IPS-20b (cell line): ENCODE data around the gene PDE3B.
A peak's percentile ranks its signal among the peaks of the same experiment; 100 is the strongest.
"Not testable (repeated sequence)": the region's sequence is repeated elsewhere in the genome, so short reads cannot be mapped to it uniquely, and the experiment has no call there.

Source experiments
- H3K27ac ChIP-seq: one replicate; pipeline ENCODE4 v1.5.1; 2013; ENCODE audit warnings: low read length
- H3K27me3 ChIP-seq: 2 replicates; pipeline ENCODE4 v1.6.1; 2013; ENCODE audit warnings: mild to moderate bottlenecking, low read length, inconsistent platforms; ENCODE audit not compliant: insufficient read depth
- H3K36me3 ChIP-seq: 2 replicates; pipeline ENCODE4 v1.6.1; 2013; ENCODE audit warnings: low read depth, mild to moderate bottlenecking, inconsistent platforms, low read length, moderate library complexity; ENCODE audit not compliant: insufficient read depth
- H3K4me1 ChIP-seq: 2 replicates; pipeline ENCODE4 v1.6.1; 2013; ENCODE audit warnings: mild to moderate bottlenecking, control low read depth, inconsistent platforms, low read length, moderate library complexity; ENCODE audit not compliant: insufficient read depth
- H3K4me3 ChIP-seq: 2 replicates; pipeline ENCODE4 v1.5.1; 2013; ENCODE audit warnings: mild to moderate bottlenecking, low read length, inconsistent platforms
- H3K9ac ChIP-seq: 2 replicates; pipeline ENCODE4 v1.6.1; 2013; ENCODE audit warnings: low read depth, mild to moderate bottlenecking, inconsistent platforms, low read length, moderate library complexity
- H3K9me3 ChIP-seq: 2 replicates; pipeline ENCODE4 v1.6.1; 2013; ENCODE audit warnings: mild to moderate bottlenecking, low read depth, low read length, inconsistent platforms; ENCODE audit not compliant: insufficient read depth

The PDE3B gene

GRCh38 chr11:14642873-14643696 lies 519 bp upstream of the PDE3B start:
- Histone ChIP-seq H3K4me1 (peaks cover 15% of the 10 kb centered on the region; the same call in 1 of the 2 replicates), H3K9ac (0 out of 2 replicates have a peak overlapping the region, but pooled peaks have one; percentile 29), H3K36me3 (no peaks in the 10 kb centered on the region), H3K4me3 (peak overlapping the region; percentile 91), H3K9me3 (no peaks in the 10 kb centered on the region), H3K27ac (no peak overlapping the region), H3K27me3 (peaks cover 41% of the 10 kb centered on the region)

DNA sequence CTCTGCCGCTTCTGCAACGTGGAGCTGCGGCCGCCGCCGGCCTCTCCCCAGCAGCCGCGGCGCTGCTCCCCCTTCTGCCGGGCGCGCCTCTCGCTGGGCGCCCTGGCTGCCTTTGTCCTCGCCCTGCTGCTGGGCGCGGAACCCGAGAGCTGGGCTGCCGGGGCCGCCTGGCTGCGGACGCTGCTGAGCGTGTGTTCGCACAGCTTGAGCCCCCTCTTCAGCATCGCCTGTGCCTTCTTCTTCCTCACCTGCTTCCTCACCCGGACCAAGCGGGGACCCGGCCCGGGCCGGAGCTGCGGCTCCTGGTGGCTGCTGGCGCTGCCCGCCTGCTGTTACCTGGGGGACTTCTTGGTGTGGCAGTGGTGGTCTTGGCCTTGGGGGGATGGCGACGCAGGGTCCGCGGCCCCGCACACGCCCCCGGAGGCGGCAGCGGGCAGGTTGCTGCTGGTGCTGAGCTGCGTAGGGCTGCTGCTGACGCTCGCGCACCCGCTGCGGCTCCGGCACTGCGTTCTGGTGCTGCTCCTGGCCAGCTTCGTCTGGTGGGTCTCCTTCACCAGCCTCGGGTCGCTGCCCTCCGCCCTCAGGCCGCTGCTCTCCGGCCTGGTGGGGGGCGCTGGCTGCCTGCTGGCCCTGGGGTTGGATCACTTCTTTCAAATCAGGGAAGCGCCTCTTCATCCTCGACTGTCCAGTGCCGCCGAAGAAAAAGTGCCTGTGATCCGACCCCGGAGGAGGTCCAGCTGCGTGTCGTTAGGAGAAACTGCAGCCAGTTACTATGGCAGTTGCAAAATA lies 816 bp downstream of the PDE3B start:
- H3K27ac ChIP-seq = no peak overlapping the region
- H3K36me3 ChIP-seq = no peaks in the 10 kb centered on the region
- H3K4me1 ChIP-seq = peaks cover 15% of the 10 kb centered on the region; the same call in 1 of the 2 replicates
- no peaks in the 10 kb centered on the region for H3K9me3 ChIP-seq
- peak overlapping the region; percentile 91 for H3K4me3 ChIP-seq
- peaks cover 41% of the 10 kb centered on the region for H3K27me3 ChIP-seq
- H3K9ac ChIP-seq = peak overlapping the region; percentile 79

DNA sequence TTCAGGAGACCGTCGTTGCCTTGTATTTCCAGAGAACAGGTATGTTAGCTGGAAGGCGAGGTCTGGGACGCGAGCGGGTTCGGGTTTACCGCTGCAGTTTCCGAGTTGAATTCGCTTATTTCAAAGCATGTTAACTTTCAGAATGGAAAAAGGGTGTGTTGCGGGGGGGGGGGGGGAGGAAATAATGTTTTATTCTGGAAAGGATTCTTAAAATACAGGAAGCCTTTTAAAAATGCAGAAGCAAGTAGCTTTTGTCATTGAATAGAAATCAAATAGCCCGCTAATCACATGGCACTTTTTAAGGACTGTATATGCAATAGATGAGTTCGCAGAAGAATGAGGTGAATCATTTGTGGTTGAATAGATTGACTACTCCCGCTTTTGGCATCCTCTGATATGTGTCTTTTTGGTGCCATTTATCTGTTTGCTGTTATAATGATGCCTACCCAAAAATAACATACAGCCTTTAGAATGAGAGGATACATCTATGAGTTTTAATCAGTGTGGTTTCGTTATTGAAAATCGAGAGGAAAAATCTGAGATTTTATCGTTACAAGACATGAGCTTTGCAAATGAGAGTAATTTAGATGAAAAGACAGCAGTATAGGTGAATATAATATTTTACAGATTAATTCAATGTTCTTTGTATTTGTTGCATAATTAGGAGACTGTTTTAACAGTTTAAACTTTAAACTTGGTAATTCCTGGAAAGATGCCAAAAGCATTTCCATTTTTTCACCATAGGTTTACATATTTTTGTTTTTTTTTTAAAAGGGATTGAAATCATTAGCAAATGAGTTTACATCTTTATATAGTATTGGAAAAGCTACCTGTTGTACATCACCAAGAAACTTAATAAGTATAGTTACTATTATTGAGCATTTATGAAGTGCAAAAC lies 1.7 kb downstream of the PDE3B start:
- H3K27ac ChIP-seq = no peak overlapping the region
- no peaks in the 10 kb centered on the region for H3K9me3 ChIP-seq
- H3K9ac ChIP-seq = peak overlapping the region; percentile 79; the same call in 1 of the 2 replicates
- H3K4me1 ChIP-seq = peaks cover 15% of the 10 kb centered on the region; the same call in 1 of the 2 replicates
- peak overlapping the region; percentile 91 for H3K4me3 ChIP-seq
- no peaks in the 10 kb centered on the region for H3K36me3 ChIP-seq
- H3K27me3 ChIP-seq = peaks cover 41% of the 10 kb centered on the region

DNA sequence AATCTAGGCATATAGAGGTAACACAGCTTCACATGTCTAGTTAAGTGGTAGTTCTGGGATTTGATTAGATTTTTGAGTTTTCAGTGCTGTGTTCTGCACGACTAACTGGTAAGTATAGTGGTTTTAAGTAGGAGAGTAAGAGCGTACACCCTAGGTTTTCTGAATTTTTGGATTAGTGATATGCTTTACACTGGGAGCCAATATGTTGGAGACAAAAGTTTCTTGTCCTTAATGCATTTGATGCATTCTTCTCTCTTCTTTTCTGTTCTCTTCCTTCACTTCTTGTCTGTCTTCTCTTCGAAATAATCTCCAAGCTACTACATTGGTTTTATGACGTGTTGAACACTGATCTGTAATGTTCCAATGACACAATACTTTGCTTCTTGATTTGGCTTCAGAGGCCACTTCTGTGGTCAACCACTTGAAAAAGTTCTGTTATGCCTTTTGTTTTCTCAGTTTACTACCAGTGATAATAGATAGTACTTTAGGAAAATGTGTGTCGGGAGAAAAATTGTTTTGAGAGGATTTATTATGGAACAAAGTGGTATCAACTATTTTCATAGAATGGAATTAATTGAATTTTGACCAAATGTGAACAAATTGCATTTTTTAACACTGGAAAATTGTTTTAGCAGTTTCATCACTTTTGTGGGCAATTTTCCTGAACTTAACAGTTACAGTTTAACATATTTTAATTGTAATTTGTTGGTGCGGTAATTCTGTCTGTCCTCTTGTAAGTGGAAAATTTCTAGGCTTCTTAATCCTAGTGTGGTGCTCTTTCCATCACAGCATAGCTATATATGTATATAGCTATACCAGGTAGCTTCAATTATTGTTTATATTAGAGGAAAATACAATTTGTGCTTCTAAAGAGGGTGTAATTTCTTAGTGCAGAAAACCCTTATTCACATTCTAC lies 2.6 kb downstream of the PDE3B start:
- H3K9ac ChIP-seq = no peak overlapping the region
- no peak overlapping the region for H3K27ac ChIP-seq
- peaks cover 15% of the 10 kb centered on the region; the same call in 1 of the 2 replicates for H3K4me1 ChIP-seq
- H3K9me3 ChIP-seq = no peaks in the 10 kb centered on the region
- peak overlapping the region; percentile 91 for H3K4me3 ChIP-seq
- no peaks in the 10 kb centered on the region for H3K36me3 ChIP-seq
- peaks cover 41% of the 10 kb centered on the region for H3K27me3 ChIP-seq

GRCh38 chr11:14650064-14650463 lies 6.5 kb downstream of the PDE3B start:
- no peaks in the 10 kb centered on the region for H3K36me3 ChIP-seq
- peaks cover 21% of the 10 kb centered on the region for H3K27me3 ChIP-seq
- no peak overlapping the region for H3K4me3 ChIP-seq
- no peak overlapping the region for H3K27ac ChIP-seq
- peaks cover 15% of the 10 kb centered on the region; the same call in 1 of the 2 replicates for H3K4me1 ChIP-seq
- H3K9me3 ChIP-seq = no peaks in the 10 kb centered on the region
- no peak overlapping the region for H3K9ac ChIP-seq

DNA sequence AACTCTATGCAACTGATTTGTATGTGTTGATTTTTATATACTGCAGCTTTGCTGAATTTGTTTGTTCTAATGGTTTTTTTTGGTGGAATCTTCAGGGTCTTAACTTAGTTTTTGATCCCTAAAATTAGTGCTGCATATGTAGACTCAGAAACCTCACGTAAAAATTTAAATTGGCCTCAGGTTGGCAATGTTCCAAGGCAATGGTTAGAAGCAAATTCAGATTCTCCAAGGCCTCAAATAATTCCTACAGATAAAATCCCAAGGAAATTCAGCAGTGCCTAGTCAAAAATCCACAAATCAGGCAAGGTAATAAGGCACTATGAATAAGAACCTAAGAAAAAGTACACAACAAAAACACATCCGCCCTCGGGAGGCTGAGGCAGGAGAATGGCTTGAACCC lies 9.5 kb downstream of the PDE3B start:
- no peaks in the 10 kb centered on the region for H3K36me3 ChIP-seq
- no peak overlapping the region for H3K27ac ChIP-seq
- no peaks in the 10 kb centered on the region for H3K4me1 ChIP-seq
- no peak overlapping the region for H3K9ac ChIP-seq
- H3K27me3 ChIP-seq = no peaks in the 10 kb centered on the region
- H3K4me3 ChIP-seq = no peak overlapping the region
- no peaks in the 10 kb centered on the region for H3K9me3 ChIP-seq

GRCh38 chr11:14655435-14655834 lies 11.8 kb downstream of the PDE3B start:
- Histone ChIP-seq H3K4me1 (no peaks in the 10 kb centered on the region), H3K9me3 (no peaks in the 10 kb centered on the region; the same call in 1 of the 2 replicates), H3K36me3 (no peaks in the 10 kb centered on the region), H3K9ac (no peak overlapping the region), H3K27ac (no peak overlapping the region), H3K4me3 (no peak overlapping the region), H3K27me3 (no peaks in the 10 kb centered on the region)

DNA sequence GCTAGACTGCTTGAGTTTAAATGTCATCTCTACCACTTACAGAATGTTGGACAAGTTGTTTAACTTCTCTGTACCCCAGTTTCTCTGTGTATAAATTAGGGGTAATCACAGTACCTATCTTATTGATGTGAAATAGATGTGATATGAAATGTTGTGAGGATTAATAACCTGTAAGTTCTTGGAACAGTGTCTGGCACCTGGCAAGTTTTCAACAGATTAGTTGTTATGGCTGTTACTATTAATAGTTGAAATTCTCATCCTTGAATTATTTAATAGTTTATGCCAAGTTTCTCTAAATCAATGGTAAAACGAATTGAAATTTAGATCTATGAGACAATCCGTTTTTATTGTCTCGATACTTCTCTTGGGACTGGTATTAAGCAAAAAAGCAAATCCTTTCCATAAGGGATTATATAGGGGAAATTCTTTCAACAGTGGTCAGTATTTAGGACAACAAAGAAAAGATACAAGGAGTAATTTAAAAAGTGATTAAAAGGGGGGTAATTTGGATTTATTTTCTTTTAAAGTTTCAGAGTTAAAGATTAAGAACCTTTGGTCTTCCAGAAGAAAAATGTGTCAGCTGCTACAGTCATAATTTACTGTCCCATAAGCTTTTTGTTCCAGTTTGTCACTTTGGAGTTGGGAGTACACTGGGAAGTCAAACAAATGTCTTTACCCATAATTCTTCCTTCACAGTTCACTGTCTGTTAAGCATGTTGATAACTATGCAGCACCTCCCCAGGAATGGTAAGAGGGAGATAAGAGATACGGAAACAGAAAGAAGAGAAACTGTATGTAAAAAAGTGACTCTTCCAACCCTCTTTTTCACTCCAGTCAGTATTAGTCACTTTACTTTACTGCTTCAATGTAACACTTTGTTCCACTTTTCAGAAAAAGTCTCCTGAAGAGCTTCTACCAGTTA lies 13.2 kb downstream of the PDE3B start:
- Histone ChIP-seq H3K4me1 (no peaks in the 10 kb centered on the region), H3K9me3 (no peaks in the 10 kb centered on the region; the same call in 1 of the 2 replicates), H3K9ac (no peak overlapping the region), H3K27ac (no peak overlapping the region), H3K27me3 (no peaks in the 10 kb centered on the region), H3K36me3 (no peaks in the 10 kb centered on the region), H3K4me3 (no peak overlapping the region)

DNA sequence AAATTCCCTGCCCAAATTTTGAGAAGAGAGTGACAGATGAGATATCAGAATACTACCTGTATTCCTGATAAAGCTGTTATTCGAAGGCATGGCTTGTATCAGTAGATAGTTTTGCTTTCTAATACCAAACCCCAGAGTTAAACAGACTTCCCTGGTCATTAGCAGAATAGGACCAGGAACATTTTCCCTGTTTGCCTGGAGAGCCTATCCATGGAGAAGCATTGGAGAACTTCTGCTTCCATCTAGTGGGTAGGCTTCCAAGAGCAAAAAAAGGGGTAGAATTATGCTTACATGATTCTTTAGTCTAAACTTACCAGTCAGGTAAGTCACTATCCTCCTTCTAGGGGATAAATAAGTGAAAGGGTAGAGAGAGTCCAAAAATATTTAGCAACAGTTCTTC lies 14.2 kb downstream of the PDE3B start:
- H3K4me3 ChIP-seq = no peak overlapping the region
- no peak overlapping the region for H3K9ac ChIP-seq
- no peak overlapping the region for H3K27ac ChIP-seq
- no peaks in the 10 kb centered on the region for H3K36me3 ChIP-seq
- H3K4me1 ChIP-seq = no peaks in the 10 kb centered on the region
- H3K9me3 ChIP-seq = no peaks in the 10 kb centered on the region; the same call in 1 of the 2 replicates
- no peaks in the 10 kb centered on the region for H3K27me3 ChIP-seq

DNA sequence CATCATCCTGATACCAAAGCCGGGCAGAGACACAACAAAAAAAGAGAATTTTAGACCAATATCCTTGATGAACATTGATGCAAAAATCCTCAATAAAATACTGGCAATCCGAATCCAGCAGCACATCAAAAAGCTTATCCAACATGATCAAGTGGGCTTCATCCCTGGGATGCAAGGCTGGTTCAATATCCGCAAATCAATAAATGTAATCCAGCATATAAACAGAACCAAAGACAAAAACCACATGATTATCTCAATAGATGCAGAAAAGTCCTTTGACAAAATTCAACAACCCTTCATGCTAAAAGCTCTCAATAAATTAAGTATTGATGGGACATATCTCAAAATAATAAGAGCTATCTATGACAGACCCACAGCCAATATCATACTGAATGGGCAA lies 21.3 kb downstream of the PDE3B start:
- H3K36me3 ChIP-seq, H3K9me3 ChIP-seq, H3K27me3 ChIP-seq: not testable (repeated sequence)

More for the DNA sequence above, 21.3 kb downstream of the PDE3B start:
- H3K9ac ChIP-seq, H3K4me3 ChIP-seq, H3K4me1 ChIP-seq, H3K27ac ChIP-seq: not testable (repeated sequence)
